ENCODE results near the gene PLXNA4. TPM values are rescaled to one million over a fixed set of nuclear protein-coding genes. Genes with fewer than 3 reads are reported as not detected.

PLXNA4 gene
- polyA plus RNA-seq, 3 donors from 2014 or later, result 0.53 to 1.3 (median 0.56) TPM

GRCh38 chr7:132352800-132353199 is 223.5 kb downstream of the PLXNA4 start:
- no peak overlapping the region for H3K4me3 Mint-ChIP-seq
- no peak for DNase-seq
- peaks cover 2 to 17% (median 5%) of the 10 kb centered on the region in 3 donors for H3K27me3 Mint-ChIP-seq (ENCODE audit: low read depth in 3 of 3)
- H3K36me3 Mint-ChIP-seq, result peaks cover 0 to 2% (median 0%) of the 10 kb centered on the region in 3 donors
- H3K27ac Mint-ChIP-seq, result no peak overlapping the region
- H3K4me1 Mint-ChIP-seq, result no peaks in the 10 kb centered on the region
- no peaks in the 10 kb centered on the region for H3K9me3 Mint-ChIP-seq

- no peak for DNase-seq
- Mint-ChIP-seq H3K36me3 (no peaks in the 10 kb centered on the region), H3K27ac (no peak overlapping the region), H3K27me3 (ENCODE audit: low read depth in 3 of 3) (peaks cover 2 to 15% (median 6%) of the 10 kb centered on the region in 3 donors), H3K4me1 (no peaks in the 10 kb centered on the region), H3K4me3 (no peak overlapping the region), H3K9me3 (no peaks in the 10 kb centered on the region)
These were observed 224.2 kb downstream of the PLXNA4 start for GRCh38 chr7:132351954-132352499.

GRCh38 chr7:132350741-132351140 is 225.5 kb downstream of the PLXNA4 start:
- no peaks in the 10 kb centered on the region for H3K9me3 Mint-ChIP-seq
- no peak for DNase-seq
- H3K4me1 Mint-ChIP-seq, result no peaks in the 10 kb centered on the region
- H3K36me3 Mint-ChIP-seq, result no peaks in the 10 kb centered on the region
- peaks cover 2 to 13% (median 6%) of the 10 kb centered on the region in 3 donors for H3K27me3 Mint-ChIP-seq (ENCODE audit: low read depth in 3 of 3)
- no peak overlapping the region for H3K4me3 Mint-ChIP-seq
- no peak overlapping the region for H3K27ac Mint-ChIP-seq

- Mint-ChIP-seq H3K4me3 (no peak overlapping the region), H3K27me3 (ENCODE audit: low read depth in 3 of 3) (peaks cover 2 to 11% (median 4%) of the 10 kb centered on the region in 3 donors), H3K9me3 (no peaks in the 10 kb centered on the region), H3K27ac (no peak overlapping the region), H3K4me1 (no peaks in the 10 kb centered on the region), H3K36me3 (no peaks in the 10 kb centered on the region)
- DNase-seq, result no peak
These were observed 227.2 kb downstream of the PLXNA4 start for GRCh38 chr7:132349075-132349474.

- no peak for DNase-seq
- no peak overlapping the region for H3K4me3 Mint-ChIP-seq
- H3K4me1 Mint-ChIP-seq, result no peaks in the 10 kb centered on the region
- no peak overlapping the region for H3K27ac Mint-ChIP-seq
- peaks cover 2 to 11% (median 7%) of the 10 kb centered on the region in 3 donors for H3K27me3 Mint-ChIP-seq (ENCODE audit: low read depth in 3 of 3)
- H3K9me3 Mint-ChIP-seq, result no peaks in the 10 kb centered on the region
- no peaks in the 10 kb centered on the region for H3K36me3 Mint-ChIP-seq
These were observed 227.9 kb downstream of the PLXNA4 start for GRCh38 chr7:132348341-132348740.

- H3K27ac Mint-ChIP-seq, result no peak overlapping the region
- no peak overlapping the region for H3K4me3 Mint-ChIP-seq
- H3K9me3 Mint-ChIP-seq, result no peaks in the 10 kb centered on the region
- DNase-seq, result no peak
- H3K36me3 Mint-ChIP-seq, result no peaks in the 10 kb centered on the region
- peaks cover 2 to 12% (median 7%) of the 10 kb centered on the region in 3 donors for H3K27me3 Mint-ChIP-seq (ENCODE audit: low read depth in 3 of 3)
- H3K4me1 Mint-ChIP-seq, result no peaks in the 10 kb centered on the region
These were observed 228.4 kb downstream of the PLXNA4 start for GRCh38 chr7:132347858-132348257.

- Mint-ChIP-seq H3K4me1 (no peaks in the 10 kb centered on the region), H3K4me3 (no peak overlapping the region), H3K27ac (no peak overlapping the region), H3K9me3 (no peaks in the 10 kb centered on the region), H3K36me3 (no peaks in the 10 kb centered on the region), H3K27me3 (ENCODE audit: low read depth in 3 of 3) (peaks cover 0 to 11% (median 7%) of the 10 kb centered on the region in 3 donors)
- DNase-seq, result no peak
These were observed 229.1 kb downstream of the PLXNA4 start for GRCh38 chr7:132347123-132347522.

GRCh38 chr7:132345543-132346129 is 230.6 kb downstream of the PLXNA4 start:
- no peaks in the 10 kb centered on the region for H3K36me3 Mint-ChIP-seq
- peaks cover 0 to 7% (median 7%) of the 10 kb centered on the region in 3 donors for H3K27me3 Mint-ChIP-seq (ENCODE audit: low read depth in 3 of 3)
- no peak for DNase-seq
- H3K4me3 Mint-ChIP-seq, result no peak overlapping the region
- no peaks in the 10 kb centered on the region for H3K9me3 Mint-ChIP-seq
- H3K27ac Mint-ChIP-seq, result no peak overlapping the region
- peaks cover 0 to 5% of the 10 kb centered on the region in 2 donors for H3K4me1 Mint-ChIP-seq

GRCh38 chr7:132345030-132345429 is 231.2 kb downstream of the PLXNA4 start:
- H3K27me3 Mint-ChIP-seq (ENCODE audit: low read depth in 3 of 3), result peaks cover 0 to 7% (median 6%) of the 10 kb centered on the region in 3 donors
- H3K4me1 Mint-ChIP-seq, result peaks cover 0 to 5% of the 10 kb centered on the region in 2 donors
- H3K4me3 Mint-ChIP-seq, result no peak overlapping the region
- H3K9me3 Mint-ChIP-seq, result no peaks in the 10 kb centered on the region
- no peak for DNase-seq
- H3K36me3 Mint-ChIP-seq, result no peaks in the 10 kb centered on the region
- no peak overlapping the region for H3K27ac Mint-ChIP-seq

- H3K36me3 Mint-ChIP-seq, result no peaks in the 10 kb centered on the region
- H3K9me3 Mint-ChIP-seq, result no peaks in the 10 kb centered on the region
- H3K4me1 Mint-ChIP-seq, result peaks cover 0 to 5% of the 10 kb centered on the region in 2 donors
- no peak overlapping the region for H3K27ac Mint-ChIP-seq
- no peak for DNase-seq
- H3K27me3 Mint-ChIP-seq (ENCODE audit: low read depth in 3 of 3), result peaks cover 0 to 5% (median 2%) of the 10 kb centered on the region in 3 donors
- H3K4me3 Mint-ChIP-seq, result no peak overlapping the region
These were observed 233.1 kb downstream of the PLXNA4 start for GRCh38 chr7:132343199-132343598.

GRCh38 chr7:132337450-132338080 is 238.7 kb downstream of the PLXNA4 start:
- DNase-seq, result no peak
- Mint-ChIP-seq H3K27me3 (ENCODE audit: low read depth in 3 of 3) (no peaks in the 10 kb centered on the region), H3K27ac (no peak overlapping the region), H3K4me1 (peaks cover 0 to 5% of the 10 kb centered on the region in 2 donors), H3K36me3 (peaks cover 0 to 4% (median 0%) of the 10 kb centered on the region in 3 donors), H3K4me3 (no peak overlapping the region), H3K9me3 (no peaks in the 10 kb centered on the region)

- Mint-ChIP-seq H3K27ac (no peak overlapping the region), H3K9me3 (no peaks in the 10 kb centered on the region), H3K27me3 (ENCODE audit: low read depth in 3 of 3) (peaks cover 0 to 3% (median 0%) of the 10 kb centered on the region in 3 donors), H3K36me3 (peaks cover 0 to 4% (median 0%) of the 10 kb centered on the region in 3 donors), H3K4me1 (peaks cover 0 to 5% of the 10 kb centered on the region in 2 donors), H3K4me3 (no peak overlapping the region)
- no peak for DNase-seq
These were observed 239.5 kb downstream of the PLXNA4 start for GRCh38 chr7:132336797-132337196.

GRCh38 chr7:132333301-132333700 is 243.0 kb downstream of the PLXNA4 start:
- H3K4me3 Mint-ChIP-seq, result no peak overlapping the region
- peaks cover 0 to 3% (median 0%) of the 10 kb centered on the region in 3 donors for H3K27me3 Mint-ChIP-seq (ENCODE audit: low read depth in 3 of 3)
- no peaks in the 10 kb centered on the region for H3K4me1 Mint-ChIP-seq
- H3K27ac Mint-ChIP-seq, result no peak overlapping the region
- H3K36me3 Mint-ChIP-seq, result peaks cover 0 to 4% (median 0%) of the 10 kb centered on the region in 3 donors
- DNase-seq, result no peak
- H3K9me3 Mint-ChIP-seq, result no peaks in the 10 kb centered on the region

GRCh38 chr7:132328760-132329159 is 247.5 kb downstream of the PLXNA4 start:
- no peak for DNase-seq
- no peaks in the 10 kb centered on the region for H3K36me3 Mint-ChIP-seq
- H3K4me1 Mint-ChIP-seq, result no peaks in the 10 kb centered on the region
- H3K9me3 Mint-ChIP-seq, result no peaks in the 10 kb centered on the region
- no peak overlapping the region for H3K27ac Mint-ChIP-seq
- H3K27me3 Mint-ChIP-seq (ENCODE audit: low read depth in 3 of 3), result peaks cover 0 to 9% (median 5%) of the 10 kb centered on the region in 3 donors
- no peak overlapping the region for H3K4me3 Mint-ChIP-seq

Measured in immature natural killer cell (primary cell).